HCT116 (cell line): Measurements from ENCODE around the gene EPHA3. TPM values are rescaled to one million over a fixed set of nuclear protein-coding genes. Genes with fewer than 3 reads are reported as not detected.

Experiments
- ATAC-seq: fragments of 200-7000 bp; cut with Tn5 transposase; 2 replicates; pipeline ENCODE4 v1.9.1; 2020; ENCODE audit warnings: mild to moderate bottlenecking, moderate library complexity
- BruUV-seq: library from RNA; stranded (reverse); fragments of 400-500 nt; replicated peaks from 2 replicates; lab custom pipeline; 2021; lab: Mats Ljungman, UMichigan
- CTCF ChIA-PET: fragments of 300-600 bp; sonication (Branson Sonifier 250); formaldehyde crosslinking; loops from one replicate; lab custom pipeline; 2021; ENCODE audit warnings: antibody characterized with exemption; lab: Charles Lee
- POLR2A ChIA-PET: fragments of 300-600, 350-600 bp; sonication (Branson Sonifier 250); formaldehyde crosslinking; loops from one replicate; lab custom pipeline; 2021; ENCODE audit warnings: antibody characterized with exemption; lab: Charles Lee
- RAD21 ChIA-PET, 2 experiments: fragments of 300-600 bp; sonication (Branson Sonifier 250); formaldehyde crosslinking; loops; one replicate each; lab custom pipeline; 2023; ENCODE audit warnings: low total read pairs in 2 of 2; ENCODE audit not compliant: uncharacterized antibody in 2 of 2, unreplicated experiment in 2 of 2, low non-redundant PET in 1 of 2; lab: Charles Lee
- DNase-seq: peaks from one replicate; pipeline ENCODE4 v3.0.0-alpha.2; 2010; ENCODE audit warnings: low read depth, low spot score
- H2AFZ ChIP-seq: fragments of 200-600 bp; shearing (Covaris generic), sonication (generic); 2 replicates; pipeline ENCODE4 v1.6.1; 2017; ENCODE audit warnings: low read depth, mixed run types, mixed read lengths, antibody characterized with exemption, low read length; ENCODE audit not compliant: poor library complexity, severe bottlenecking
- H3K27ac ChIP-seq: 2 replicates; pipeline ENCODE4 v1.5.1; 2012; ENCODE audit warnings: low read depth, low read length
- H3K27me3 ChIP-seq: fragments of 200-600 bp; sonication (generic); 2 replicates; pipeline ENCODE4 v1.6.1; 2016; ENCODE audit warnings: mixed run types, low read length, mixed read lengths; ENCODE audit not compliant: insufficient read depth
- H3K36me3 ChIP-seq, 2 experiments: fragments of 200-500 bp in 1 of 2; fragments of 200-600 bp in 1 of 2; sonication (Bioruptor generic) in 1 of 2; sonication (generic) in 1 of 2; 2 replicates each; pipeline versions ENCODE4 v1.5.1 to v1.6.1; 2014 to 2016; ENCODE audit warnings: low read length in 2 of 2, inconsistent platforms in 1 of 2, mixed read lengths in 1 of 2, mixed run types in 1 of 2; ENCODE audit not compliant: insufficient read depth in 2 of 2, control insufficient read depth in 1 of 2
- H3K4me1 ChIP-seq, 2 experiments: fragments of 200-600 bp in 1 of 2; sonication (generic) in 1 of 2; 2 replicates each; pipeline versions ENCODE4 v1.5.1 to v1.6.1; 2012 to 2017; ENCODE audit warnings: low read length in 2 of 2, inconsistent platforms in 1 of 2, mild to moderate bottlenecking in 1 of 2, mixed read lengths in 1 of 2, mixed run types in 1 of 2, moderate library complexity in 1 of 2; ENCODE audit not compliant: insufficient read depth in 2 of 2, control insufficient read depth in 1 of 2
- H3K4me2 ChIP-seq: fragments of 200-600 bp; sonication (generic); 2 replicates; pipeline ENCODE4 v1.6.1; 2017; ENCODE audit warnings: mixed run types, low read length, mixed read lengths
- H3K4me3 ChIP-seq, 2 experiments: fragments of 200-600 bp in 1 of 2; sonication (generic) in 1 of 2; replicated peaks in 1 of 2; 2 replicates each; pipeline ENCODE4 v1.5.1; 2011 to 2016; ENCODE audit warnings: low read length in 2 of 2, control low read depth in 1 of 2, low read depth in 1 of 2, mild to moderate bottlenecking in 1 of 2, mixed read lengths in 1 of 2, mixed run types in 1 of 2
- H3K79me2 ChIP-seq: fragments of 200-600 bp; sonication (generic); 2 replicates; pipeline ENCODE4 v1.6.1; 2017; ENCODE audit warnings: mild to moderate bottlenecking, mixed run types, low read length, moderate library complexity, mixed read lengths; ENCODE audit not compliant: insufficient read depth
- H3K9ac ChIP-seq: fragments of 200-600 bp; sonication (generic); 2 replicates; pipeline ENCODE4 v1.6.1; 2016; ENCODE audit warnings: low read length, mixed read lengths
- H3K9me2 ChIP-seq: fragments of 200-600 bp; sonication (generic), shearing (Covaris generic); 2 replicates; pipeline ENCODE4 v1.6.1; 2017; ENCODE audit warnings: mixed run types, mild to moderate bottlenecking, moderate library complexity; ENCODE audit not compliant: insufficient read depth
- H3K9me3 ChIP-seq, 2 experiments: fragments of 200-500 bp in 1 of 2; fragments of 200-600 bp in 1 of 2; sonication (Bioruptor generic) in 1 of 2; sonication (generic) in 1 of 2; 2 replicates each; pipeline ENCODE4 v1.6.1; 2014 to 2017; ENCODE audit warnings: low read length in 2 of 2, mixed read lengths in 2 of 2, inconsistent platforms in 1 of 2, low read depth in 1 of 2, mild to moderate bottlenecking in 1 of 2, mixed run types in 1 of 2, moderate library complexity in 1 of 2; ENCODE audit not compliant: control insufficient read depth in 1 of 2, insufficient read depth in 1 of 2
- H4K20me1 ChIP-seq: fragments of 200-600 bp; sonication (generic), shearing (Covaris generic); 2 replicates; pipeline ENCODE4 v1.6.1; 2017; ENCODE audit warnings: mixed run types, mild to moderate bottlenecking, moderate library complexity; ENCODE audit not compliant: insufficient read depth
- ATF3 ChIP-seq: IDR thresholded peaks from 2 replicates; pipeline ENCODE4 v1.6.1; 2012
- CEBPB ChIP-seq: IDR thresholded peaks from 2 replicates; pipeline ENCODE4 v1.6.1; 2012; ENCODE audit warnings: low read depth
- CTCF ChIP-seq, 3 experiments: fragments of 200-600 bp in 1 of 3; sonication (generic) in 1 of 3; IDR thresholded peaks in 2 of 3; conservative IDR thresholded peaks in 1 of 3; 2 replicates each; pipeline ENCODE4 v1.5.1; 2012 to 2017; ENCODE audit warnings: low read depth in 2 of 3, low read length in 2 of 3, antibody characterized with exemption in 1 of 3, borderline replicate concordance in 1 of 3, control low read depth in 1 of 3, mild to moderate bottlenecking in 1 of 3, mixed read lengths in 1 of 3, mixed run types in 1 of 3, moderate library complexity in 1 of 3; ENCODE audit not compliant: insufficient read depth in 1 of 3
- EZH2 ChIP-seq: fragments of 200-600 bp; sonication (generic); IDR thresholded peaks from 2 replicates; pipeline ENCODE4 v1.6.1; 2017; ENCODE audit warnings: antibody characterized with exemption, mixed run types
- FOSL1 ChIP-seq: IDR thresholded peaks from 2 replicates; pipeline ENCODE4 v1.6.1; 2012; ENCODE audit warnings: low read depth
- POLR2AphosphoS5 ChIP-seq: IDR thresholded peaks from 2 replicates; pipeline ENCODE4 v1.6.1; 2011; ENCODE audit warnings: mild to moderate bottlenecking, low read depth, low read length, moderate library complexity
- RAD21 ChIP-seq: IDR thresholded peaks from 2 replicates; pipeline ENCODE4 v1.6.1; 2012; ENCODE audit warnings: low read depth, mild to moderate bottlenecking
- REST ChIP-seq: IDR thresholded peaks from 2 replicates; pipeline ENCODE4 v1.6.1; 2012; ENCODE audit warnings: low read depth
- SP1 ChIP-seq: IDR thresholded peaks from 2 replicates; pipeline ENCODE4 v1.6.1; 2012; ENCODE audit warnings: low read depth
- YY1 ChIP-seq: IDR thresholded peaks from 2 replicates; pipeline ENCODE4 v1.6.1; 2011; ENCODE audit warnings: low read length, low read depth, moderate library complexity, mild to moderate bottlenecking; ENCODE audit not compliant: insufficient replicate concordance; ENCODE audit errors: extremely low read depth
- ZBTB33 ChIP-seq: IDR thresholded peaks from 2 replicates; pipeline ENCODE4 v1.6.1; 2011; ENCODE audit warnings: mild to moderate bottlenecking, low read length, moderate library complexity; ENCODE audit not compliant: insufficient replicate concordance; ENCODE audit errors: extremely low read depth
- intact Hi-C: fragments of 100-400 bp; cut with micrococcal nuclease; formaldehyde crosslinking; loops from 2 replicates; pipeline ENCODE4 v1.10.0; 2022
- total RNA-seq: library from RNA; stranded (reverse); gene quantifications from one replicate; pipeline ENCODE4 v1.2.1, GENCODE V29; 2021; ENCODE audit not compliant: unreplicated experiment

The EPHA3 gene
- total RNA-seq, 1 experiment from 2014 or later = not detected

GRCh38 chr3:89198591-89198990, 91.2 kb downstream of the EPHA3 start:
- Histone ChIP-seq H3K4me2 (no peak overlapping the region), H4K20me1 (no peaks in the 10 kb centered on the region), H3K27ac (no peak overlapping the region), H3K9me3 (peaks cover 6 to 35% of the 10 kb centered on the region in 2 experiments; a peak in 2 of 4 replicates), H3K79me2 (no peaks in the 10 kb centered on the region), H2AFZ (no peak overlapping the region)
- BruUV-seq = no TSS peak
- TF ChIP-seq CEBPB = no peak
- no peak for TF ChIP-seq ATF3
- TF ChIP-seq ZBTB33 = no peak
- no peak for TF ChIP-seq REST
- no peak for TF ChIP-seq EZH2
- no peak for TF ChIP-seq POLR2AphosphoS5
- no peak for TF ChIP-seq FOSL1
- no peak for TF ChIP-seq RAD21
- TF ChIP-seq SP1 = no peak
- no peak for TF ChIP-seq YY1
- no peak for TF ChIP-seq CTCF (IDR thresholded peaks at IDR 0.05 in 2 of 3, conservative IDR thresholded peaks at IDR 0.05 in 1 of 3; ENCODE audit: borderline replicate concordance in 1 of 3, insufficient read depth in 1 of 3, low read depth in 2 of 3, low read length in 2 of 3)
- TF ChIP-seq, all 23 proteins: peak for 0
- Histone ChIP-seq H3K4me3 (no peak overlapping the region), H3K9me2 (no peaks in the 10 kb centered on the region), H3K4me1 (no peaks in the 10 kb centered on the region), H3K36me3 (no peaks in the 10 kb centered on the region), H3K9ac (no peak overlapping the region), H3K27me3 (no peaks in the 10 kb centered on the region)
- ChIA-PET RAD21 (no interaction called here), POLR2A (no interaction called here), CTCF (no interaction called here)
- ATAC-seq = no peak
- no peak for DNase-seq
- intact Hi-C loops = no loop called here
